Lower leg skin (tissue), 4 donors: Measurements from ENCODE around the gene TEAD3. TPM values are rescaled to one million over a fixed set of nuclear protein-coding genes. Genes with fewer than 3 reads are reported as not detected.

Source experiments
- DNase-seq, 2 donors: peaks; one replicate each; pipeline ENCODE4 v3.0.0-alpha.2; 2019; ENCODE audit warnings: low spot score in 2 of 2
- H3K4me3 ChIP-seq: fragments of 200-600 bp; sonication (generic); 2 replicates; pipeline ENCODE4 v1.5.1; 2017; ENCODE audit warnings: mild to moderate bottlenecking, low read depth; ENCODE audit not compliant: poor library complexity, severe bottlenecking
- CTCF ChIP-seq, 3 donors: fragments of 450-650 bp; IDR thresholded peaks; one replicate each; pipeline ENCODE4 v1.5.1; 2016; ENCODE audit warnings: antibody characterized with exemption in 3 of 3, mild to moderate bottlenecking in 3 of 3, moderate library complexity in 2 of 3
- POLR2A ChIP-seq, 2 donors: fragments of 450-650 bp; IDR thresholded peaks; one replicate each; pipeline ENCODE4 v1.6.1; 2016 to 2017; ENCODE audit warnings: antibody characterized with exemption in 2 of 2, mild to moderate bottlenecking in 1 of 2, moderate library complexity in 1 of 2
- WGBS, 2 donors: methylation state at CpG; one replicate each; pipeline ENCODE4 v1.1.5; 2018; 5-methylcytosine and 5-hydroxymethylcytosine counted together
- intact Hi-C: fragments of 100-400 bp; cut with DNase I; formaldehyde crosslinking; loops from one replicate; pipeline ENCODE4 v1.15.0; 2023; ENCODE audit warnings: low total_unique reads
- total RNA-seq, 4 donors: library from RNA; depleted of rRNA; stranded (reverse); fragments of >200 nt; gene quantifications; one replicate each; pipeline ENCODE4 v1.1.0, GENCODE V29; 2016

Gene TEAD3
- total RNA-seq, 4 donors from 2014 or later, result 51.3 to 73.2 (median 56.8) TPM

DNA sequence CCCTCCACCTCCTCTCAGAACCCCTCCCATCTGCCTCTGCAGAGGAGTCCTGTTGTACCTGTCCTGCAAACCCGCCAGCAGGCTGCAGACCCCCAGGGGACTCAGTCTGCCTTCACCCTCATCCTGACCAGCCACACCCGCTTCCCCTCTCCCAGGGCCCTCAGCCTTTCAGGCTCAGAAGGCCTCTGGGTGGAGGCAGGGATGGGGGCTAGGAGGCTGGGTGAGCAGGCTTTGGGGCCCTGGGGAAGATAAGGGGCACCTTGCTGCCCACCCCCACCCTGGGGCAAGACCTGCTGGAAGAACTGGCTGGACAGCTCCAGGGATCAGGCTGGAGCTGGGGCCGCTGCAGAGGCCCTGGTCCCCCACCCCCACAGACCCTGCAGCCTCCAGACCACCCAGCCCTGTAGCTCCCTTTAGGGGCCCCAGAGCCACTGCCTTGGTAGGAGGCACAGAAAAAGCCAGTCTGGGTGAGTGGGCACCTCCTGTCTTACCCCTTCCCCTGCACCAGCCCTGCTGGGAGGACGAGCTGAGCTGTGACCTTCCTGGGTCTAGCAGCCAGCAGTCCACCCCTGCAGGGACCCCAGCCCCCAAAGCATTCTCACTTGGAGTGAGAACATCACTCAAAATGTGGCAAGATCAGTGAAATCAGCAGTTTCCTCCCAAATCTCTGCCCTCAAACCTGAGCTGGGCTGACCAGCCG is 5.2 kb downstream of the TEAD3 start:
- no peak overlapping the region for H3K4me3 ChIP-seq
- intact Hi-C loops, result no loop called here
- TF ChIP-seq CTCF (IDR thresholded peaks at IDR 0.05) (no peak), POLR2A (IDR thresholded peaks at IDR 0.05) (no peak)
- DNase-seq, result no peak
- WGBS, 2 donors, result 57% methylated on average over 5 of the region's 5 CpGs

DNA sequence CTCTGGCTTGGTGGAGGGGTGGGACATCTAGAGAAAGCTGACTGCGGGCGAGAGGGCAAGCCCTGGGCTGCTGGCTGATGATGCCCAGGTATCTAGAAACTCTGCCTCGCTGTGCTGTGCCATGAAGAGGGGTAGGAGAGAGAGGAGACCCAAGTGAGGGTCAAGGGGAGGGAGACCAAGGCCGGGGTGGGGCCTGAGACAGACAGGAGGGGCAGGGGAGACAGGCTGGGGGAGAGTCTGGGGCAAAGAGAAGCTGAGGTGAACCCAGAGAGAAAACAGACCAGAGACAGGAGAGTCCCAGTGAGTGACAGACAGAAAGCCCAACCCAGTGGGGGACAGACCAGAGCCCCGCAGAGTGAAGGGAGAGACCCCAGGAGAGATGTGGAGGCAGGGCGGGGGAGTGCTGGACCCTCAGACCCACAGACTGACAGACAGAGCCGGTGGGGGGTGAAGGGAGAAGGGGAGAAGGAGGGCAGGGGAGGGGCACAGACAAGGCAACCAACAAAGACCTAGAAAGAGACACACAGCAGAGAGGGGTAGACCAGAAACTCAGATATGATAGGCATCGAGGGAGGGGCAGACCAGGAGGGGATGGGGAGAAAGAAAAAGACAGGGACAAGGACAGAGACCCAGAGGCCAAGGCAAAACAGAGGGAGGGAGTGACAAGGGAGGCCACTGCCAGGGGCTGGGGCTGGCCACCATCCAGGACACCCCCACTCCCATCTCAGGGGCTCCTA is 5.9 kb downstream of the TEAD3 start:
- no peak for DNase-seq
- H3K4me3 ChIP-seq, result no peak overlapping the region
- 46 to 49% methylated on average over 8 of the region's 8 CpGs for WGBS, 2 donors
- intact Hi-C loops, result no loop called here
- no peak for TF ChIP-seq POLR2A (IDR thresholded peaks at IDR 0.05)
- TF ChIP-seq CTCF (IDR thresholded peaks at IDR 0.05), result no peak

- TF ChIP-seq CTCF (IDR thresholded peaks at IDR 0.05), result no peak
- no peak for TF ChIP-seq POLR2A (IDR thresholded peaks at IDR 0.05)
- peak in 1 of 2 donors; percentile 93 for DNase-seq
- no peak overlapping the region for H3K4me3 ChIP-seq
- intact Hi-C loops, result no loop called here
- 11 to 19% methylated on average over 11 to 28 of the region's 28 CpGs for WGBS, 2 donors
Observed at GRCh38 chr6:35489995-35490791, 6.7 kb downstream of the TEAD3 start.

DNA sequence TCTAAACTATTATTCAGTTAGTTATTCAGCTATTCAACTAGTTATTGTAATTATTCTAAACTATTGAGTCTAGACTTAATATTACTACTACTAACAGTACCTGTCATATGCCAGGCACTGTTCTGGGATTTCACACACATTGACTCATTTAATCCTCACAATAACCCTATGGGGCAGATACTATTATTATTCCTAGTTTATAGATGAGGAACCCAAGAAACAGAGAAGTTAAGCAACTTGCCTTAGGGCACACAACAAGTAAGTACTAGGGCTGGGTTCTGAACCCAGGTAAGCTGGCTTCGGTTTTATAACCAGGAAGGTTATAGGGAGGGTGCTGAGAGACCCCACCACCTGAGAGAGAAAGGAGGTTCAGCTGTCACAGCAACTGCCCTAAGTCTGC is 7.8 kb downstream of the TEAD3 start:
- intact Hi-C loops, result no loop called here
- 45 to 71% methylated on average over 1 of the region's 1 CpG for WGBS, 2 donors
- TF ChIP-seq POLR2A (IDR thresholded peaks at IDR 0.05) (no peak), CTCF (IDR thresholded peaks at IDR 0.05) (no peak)
- DNase-seq, result no peak
- no peak overlapping the region for H3K4me3 ChIP-seq

GRCh38 chr6:35488517-35488862 is 8.4 kb downstream of the TEAD3 start:
- no peak for DNase-seq
- TF ChIP-seq POLR2A (IDR thresholded peaks at IDR 0.05) (no peak), CTCF (IDR thresholded peaks at IDR 0.05) (no peak)
- WGBS, 2 donors, result 69 to 70% methylated on average over 9 of the region's 9 CpGs
- intact Hi-C loops, result no loop called here
- no peak overlapping the region for H3K4me3 ChIP-seq
